Islet of Langerhans (tissue), 1 donor: Measurements from ENCODE around the gene VWCE.

Source experiments
- FAIRE-seq: peaks from one replicate; lab custom pipeline; 2011; peaks lifted over from hg19 to GRCh38; lab: Jason Lieb, UNC

VWCE gene

GRCh38 chr11:61329871-61330270 is 34.8 kb upstream of the VWCE start:
- no peak for FAIRE-seq

- no peak for FAIRE-seq
These were observed 33.2 kb upstream of the VWCE start for GRCh38 chr11:61328351-61328750.

- no peak for FAIRE-seq
These were observed 32.6 kb upstream of the VWCE start for GRCh38 chr11:61327669-61328071.

GRCh38 chr11:61325649-61326414 is 30.7 kb upstream of the VWCE start:
- FAIRE-seq = no peak

- no peak for FAIRE-seq
These were observed 20.1 kb upstream of the VWCE start for GRCh38 chr11:61315260-61315659.

GRCh38 chr11:61310749-61311148 is 15.6 kb upstream of the VWCE start:
- no peak for FAIRE-seq

- FAIRE-seq = no peak
These were observed 14.6 kb upstream of the VWCE start for GRCh38 chr11:61309739-61310138.

- FAIRE-seq = no peak
These were observed 14.0 kb upstream of the VWCE start for GRCh38 chr11:61309141-61309540.

- no peak for FAIRE-seq
These were observed 12.2 kb upstream of the VWCE start for GRCh38 chr11:61307354-61307753.

GRCh38 chr11:61306221-61306620 is 11.1 kb upstream of the VWCE start:
- no peak for FAIRE-seq

GRCh38 chr11:61305417-61305816 is 10.3 kb upstream of the VWCE start:
- no peak for FAIRE-seq

- no peak for FAIRE-seq
These were observed 8.6 kb upstream of the VWCE start for GRCh38 chr11:61303725-61304124.

- no peak for FAIRE-seq
These were observed 7.4 kb upstream of the VWCE start for GRCh38 chr11:61302550-61302949.

GRCh38 chr11:61298663-61299244 is 3.6 kb upstream of the VWCE start:
- no peak for FAIRE-seq

GRCh38 chr11:61297746-61298145 is 2.6 kb upstream of the VWCE start:
- no peak for FAIRE-seq

GRCh38 chr11:61297341-61297740 is 2.2 kb upstream of the VWCE start:
- no peak for FAIRE-seq

GRCh38 chr11:61295596-61295926 is 445 bp upstream of the VWCE start:
- FAIRE-seq = no peak

- no peak for FAIRE-seq
These were observed 1.0 kb downstream of the VWCE start for GRCh38 chr11:61293867-61294716.

- FAIRE-seq = no peak
These were observed 2.8 kb downstream of the VWCE start for GRCh38 chr11:61292356-61292755.

- FAIRE-seq = no peak
These were observed 4.0 kb downstream of the VWCE start for GRCh38 chr11:61290905-61291690.

GRCh38 chr11:61287338-61287977 is 7.7 kb downstream of the VWCE start:
- no peak for FAIRE-seq

GRCh38 chr11:61283613-61284012 is 11.5 kb downstream of the VWCE start:
- no peak for FAIRE-seq
